Nephron (organoid): ENCODE data around the gene MEGF6.

Experiments
- H3K27ac Mint-ChIP-seq, 3 experiments: 2 replicates each; pipeline ENCODE4 v1.8.0; 2020; ENCODE audit warnings: mixed read lengths in 3 of 3, mild to moderate bottlenecking in 2 of 3, moderate library complexity in 1 of 3
- H3K27me3 Mint-ChIP-seq: 2 replicates; pipeline ENCODE4 v1.8.0; 2021; ENCODE audit warnings: low read depth, mild to moderate bottlenecking, moderate library complexity, mixed read lengths
- H3K36me3 Mint-ChIP-seq: 2 replicates; pipeline ENCODE4 v1.8.0; 2020; ENCODE audit warnings: low read depth, mixed read lengths
- H3K4me1 Mint-ChIP-seq: 2 replicates; pipeline ENCODE4 v1.8.0; 2020; ENCODE audit warnings: mixed read lengths
- H3K4me3 Mint-ChIP-seq, 3 experiments: 2 replicates each; pipeline ENCODE4 v1.8.0; 2020; ENCODE audit warnings: mild to moderate bottlenecking in 3 of 3, mixed read lengths in 3 of 3, moderate library complexity in 2 of 3
- H3K9me3 Mint-ChIP-seq: 2 replicates; pipeline ENCODE4 v1.8.0; 2020; ENCODE audit warnings: mixed read lengths
- TF ChIP-seq, protein P1 (sequence below), 3 experiments: fragments of 200-600 bp; sonication (generic); IDR thresholded peaks; one replicate each; pipeline ENCODE4 v1.5.0; 2021; ENCODE audit warnings: antibody characterized with exemption in 3 of 3; ENCODE audit not compliant: unreplicated experiment in 3 of 3

MEGF6 gene

DNA sequence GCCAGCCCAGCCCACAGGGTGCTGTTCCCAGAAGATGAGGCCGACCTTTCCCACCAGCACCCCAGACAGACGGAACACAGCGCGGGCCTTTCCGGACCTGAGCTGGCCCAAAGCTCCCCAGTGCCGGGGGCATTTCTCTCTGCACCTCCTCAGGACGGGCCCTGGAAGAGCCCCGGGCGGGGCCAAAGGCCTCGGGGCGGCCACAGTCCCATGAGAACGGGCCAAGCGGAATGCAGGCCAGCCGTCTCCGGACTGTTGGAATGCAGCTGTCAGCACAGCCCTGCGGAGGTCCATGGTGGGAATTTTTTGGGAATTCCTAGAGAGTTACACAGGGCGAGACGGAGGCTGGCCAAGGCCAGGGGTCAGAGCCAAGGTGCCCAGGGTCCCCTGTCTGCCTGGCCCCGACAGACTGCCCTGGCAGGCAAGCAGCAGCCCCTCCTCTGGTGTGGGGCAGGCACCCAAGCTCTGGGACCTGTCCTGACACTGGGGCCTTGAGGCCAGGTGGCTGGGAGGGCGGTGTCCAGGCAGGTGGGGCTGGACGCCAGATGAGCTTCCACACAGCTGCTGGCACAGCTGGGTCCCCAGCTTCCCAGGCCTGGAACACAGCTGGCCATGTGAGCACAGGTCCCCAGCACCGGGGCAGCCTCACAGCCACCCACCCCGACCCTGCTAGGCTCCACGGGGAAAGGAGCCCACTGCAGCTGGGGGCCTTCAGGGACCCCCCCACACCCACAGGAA is 63.0 kb downstream of the MEGF6 start:
- no peak overlapping the region for H3K4me3 Mint-ChIP-seq
- peaks cover 8% of the 10 kb centered on the region for H3K27me3 Mint-ChIP-seq
- TF ChIP-seq, protein P1, sequence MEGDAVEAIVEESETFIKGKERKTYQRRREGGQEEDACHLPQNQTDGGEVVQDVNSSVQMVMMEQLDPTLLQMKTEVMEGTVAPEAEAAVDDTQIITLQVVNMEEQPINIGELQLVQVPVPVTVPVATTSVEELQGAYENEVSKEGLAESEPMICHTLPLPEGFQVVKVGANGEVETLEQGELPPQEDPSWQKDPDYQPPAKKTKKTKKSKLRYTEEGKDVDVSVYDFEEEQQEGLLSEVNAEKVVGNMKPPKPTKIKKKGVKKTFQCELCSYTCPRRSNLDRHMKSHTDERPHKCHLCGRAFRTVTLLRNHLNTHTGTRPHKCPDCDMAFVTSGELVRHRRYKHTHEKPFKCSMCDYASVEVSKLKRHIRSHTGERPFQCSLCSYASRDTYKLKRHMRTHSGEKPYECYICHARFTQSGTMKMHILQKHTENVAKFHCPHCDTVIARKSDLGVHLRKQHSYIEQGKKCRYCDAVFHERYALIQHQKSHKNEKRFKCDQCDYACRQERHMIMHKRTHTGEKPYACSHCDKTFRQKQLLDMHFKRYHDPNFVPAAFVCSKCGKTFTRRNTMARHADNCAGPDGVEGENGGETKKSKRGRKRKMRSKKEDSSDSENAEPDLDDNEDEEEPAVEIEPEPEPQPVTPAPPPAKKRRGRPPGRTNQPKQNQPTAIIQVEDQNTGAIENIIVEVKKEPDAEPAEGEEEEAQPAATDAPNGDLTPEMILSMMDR (IDR thresholded peaks at IDR 0.05; ENCODE audit: unreplicated experiment in 3 of 3) = no peak
- no peaks in the 10 kb centered on the region for H3K36me3 Mint-ChIP-seq
- H3K9me3 Mint-ChIP-seq = no peaks in the 10 kb centered on the region
- peak overlapping the region in 1 of 3 experiments; percentile 65 for H3K27ac Mint-ChIP-seq
- peaks cover 18% of the 10 kb centered on the region for H3K4me1 Mint-ChIP-seq

DNA sequence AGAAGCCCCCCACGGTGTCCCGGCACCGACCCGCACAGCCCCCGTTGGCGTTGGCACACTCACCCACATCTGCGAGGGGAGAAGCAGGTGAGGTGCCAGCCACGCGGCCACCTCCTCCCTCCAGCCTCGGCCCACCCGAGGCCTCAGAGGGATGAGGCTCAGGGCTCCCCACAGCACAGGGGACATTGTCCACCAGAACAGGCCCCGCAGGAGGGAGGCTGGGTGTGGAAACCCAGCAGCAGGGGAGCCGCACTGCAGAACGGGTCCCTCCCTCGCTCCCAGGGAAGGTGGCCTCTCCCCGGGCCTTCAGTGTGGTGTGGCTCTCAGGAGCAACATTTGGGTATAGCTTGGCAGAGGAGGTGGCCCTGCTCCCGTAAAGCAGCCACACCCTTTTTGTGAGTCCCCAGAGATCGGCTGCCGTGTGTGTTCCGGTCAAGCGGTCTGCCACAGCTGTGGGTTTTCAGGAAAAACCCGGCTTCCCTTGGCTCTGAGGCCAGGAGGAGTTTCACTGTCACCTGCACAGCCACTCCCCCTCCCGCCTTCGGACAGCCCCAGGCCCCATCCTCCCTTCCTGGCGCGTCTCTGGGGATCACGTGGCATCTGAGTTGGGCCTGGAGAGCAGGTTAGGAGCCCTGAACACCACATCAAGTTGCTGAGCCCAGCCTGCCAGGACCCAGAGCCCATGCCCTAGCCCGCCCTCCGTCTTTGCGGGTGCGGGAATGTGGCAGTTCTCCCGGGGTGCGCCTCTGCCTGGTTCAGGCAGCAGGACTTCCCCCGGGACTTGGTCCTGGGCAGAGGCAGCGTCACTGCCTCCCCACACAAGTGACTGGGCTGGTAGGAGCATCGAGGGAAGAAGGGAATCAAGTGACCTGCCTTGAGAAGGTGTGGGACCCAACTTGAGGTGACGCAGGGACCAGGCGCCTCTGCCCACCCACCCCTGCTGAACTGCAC is 64.0 kb downstream of the MEGF6 start:
- Mint-ChIP-seq H3K27me3 (peaks cover 8% of the 10 kb centered on the region), H3K9me3 (no peaks in the 10 kb centered on the region), H3K27ac (peak overlapping the region in 1 of 3 experiments; percentile 65), H3K36me3 (no peaks in the 10 kb centered on the region), H3K4me3 (no peak overlapping the region), H3K4me1 (peaks cover 16% of the 10 kb centered on the region)
- TF ChIP-seq, protein P1 (IDR thresholded peaks at IDR 0.05; ENCODE audit: unreplicated experiment in 3 of 3) = no peak

DNA sequence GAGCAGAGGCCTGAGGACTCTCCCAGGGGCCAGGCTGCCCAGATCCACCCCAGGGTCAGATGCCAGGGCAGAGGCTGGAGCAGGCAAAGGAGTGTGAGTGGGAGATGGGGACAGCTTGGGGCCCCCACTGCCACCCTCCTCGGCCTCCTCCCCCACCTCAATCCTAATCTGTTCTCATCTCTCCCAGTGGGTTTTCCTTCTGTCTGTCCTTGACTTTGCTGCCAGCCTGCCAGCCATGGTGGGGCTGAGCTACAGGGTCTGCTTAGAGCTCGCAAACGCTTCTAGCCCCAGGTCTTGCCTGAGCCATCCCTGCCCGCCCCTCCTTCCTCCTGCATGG is 65.3 kb downstream of the MEGF6 start:
- Mint-ChIP-seq H3K4me3 (no peak overlapping the region), H3K9me3 (no peaks in the 10 kb centered on the region), H3K27ac (peak overlapping the region; percentile 59 to 76 (median 76)), H3K36me3 (no peaks in the 10 kb centered on the region), H3K27me3 (peaks cover 8% of the 10 kb centered on the region), H3K4me1 (peaks cover 16% of the 10 kb centered on the region)
- TF ChIP-seq, protein P1 (IDR thresholded peaks at IDR 0.05; ENCODE audit: unreplicated experiment in 3 of 3) = no peak

DNA sequence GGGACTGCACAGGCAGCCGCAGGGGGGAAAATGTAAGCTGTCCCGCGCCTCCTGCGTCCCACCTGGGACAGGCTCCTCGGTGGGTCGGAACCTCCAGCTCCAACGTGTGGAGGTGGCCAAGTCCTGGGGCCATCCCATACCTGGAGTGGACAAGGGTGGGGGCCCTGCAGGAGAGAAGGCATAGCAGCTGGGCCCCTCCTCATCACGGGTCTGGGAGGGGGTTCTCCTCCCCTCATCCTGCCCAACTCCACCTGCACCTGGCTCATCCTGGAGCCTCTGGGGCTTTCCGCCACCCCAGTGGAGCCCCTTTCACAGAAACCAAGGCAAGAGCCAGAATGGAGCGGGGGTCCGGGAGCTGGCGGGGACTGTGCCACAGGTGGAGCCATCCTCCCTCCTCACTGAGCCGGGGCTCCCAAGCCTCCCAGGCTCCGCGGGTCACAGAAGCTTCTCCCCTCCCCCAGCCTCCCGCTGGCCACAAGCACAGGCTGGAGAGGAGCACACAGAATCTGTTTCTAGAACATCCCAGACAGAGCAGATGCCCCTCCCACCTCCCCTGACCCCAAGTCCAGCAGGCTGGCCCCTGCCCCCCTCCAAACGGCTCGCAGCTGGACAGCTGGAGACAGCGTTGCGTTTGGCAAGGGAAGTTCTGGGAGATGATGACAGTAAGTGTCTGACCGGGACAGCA is 65.8 kb downstream of the MEGF6 start:
- Mint-ChIP-seq H3K4me1 (peaks cover 18% of the 10 kb centered on the region), H3K27ac (peak overlapping the region; percentile 59 to 76 (median 76)), H3K9me3 (no peaks in the 10 kb centered on the region), H3K4me3 (no peak overlapping the region), H3K27me3 (peaks cover 8% of the 10 kb centered on the region), H3K36me3 (no peaks in the 10 kb centered on the region)
- TF ChIP-seq, protein P1 (IDR thresholded peaks at IDR 0.05; ENCODE audit: unreplicated experiment in 3 of 3) = no peak

DNA sequence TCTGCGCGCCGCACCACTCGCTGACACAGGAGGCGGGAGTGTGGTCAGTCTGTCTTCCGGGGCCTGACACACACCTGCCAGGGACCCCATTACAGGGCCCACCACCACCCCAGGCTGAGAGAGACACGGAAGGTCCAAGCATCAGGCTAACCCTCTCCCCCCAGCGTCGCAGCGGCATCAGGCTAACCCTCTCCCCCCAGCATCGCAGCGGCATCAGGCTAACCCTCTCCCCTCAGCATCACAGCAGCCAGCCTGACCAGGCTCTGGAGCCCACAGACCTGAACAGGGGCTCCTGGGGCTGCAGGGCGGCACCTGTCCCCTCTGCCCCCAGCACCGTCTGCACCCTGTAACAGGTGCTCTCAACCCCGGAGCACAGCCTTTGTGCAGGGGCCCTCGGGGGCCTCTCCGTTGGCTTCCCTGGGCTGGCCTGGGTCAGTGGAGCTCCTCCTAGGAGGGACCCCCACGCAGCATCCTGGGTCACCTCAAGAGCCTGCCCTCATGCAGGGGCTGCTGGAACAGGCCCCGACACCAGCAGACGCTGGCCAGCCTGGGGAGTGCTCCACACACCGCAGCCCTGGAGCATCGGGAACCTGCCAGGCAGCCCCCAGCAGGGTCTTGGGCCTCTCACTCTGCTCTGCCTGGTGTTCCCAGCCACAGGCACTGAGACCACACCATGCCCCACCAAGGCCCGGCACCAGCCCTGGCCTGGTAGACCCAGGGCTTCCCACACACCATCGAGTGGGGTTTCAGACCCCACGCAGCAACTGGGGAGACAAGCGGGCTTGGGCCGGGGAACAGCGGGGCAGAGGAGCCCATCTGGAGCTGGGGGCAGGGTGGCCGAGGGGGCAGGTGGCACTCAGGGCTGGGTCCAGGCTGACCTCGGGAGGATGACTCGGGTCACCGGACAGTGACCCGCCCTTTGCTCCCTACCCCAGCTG is 67.0 kb downstream of the MEGF6 start:
- TF ChIP-seq, protein P1 (IDR thresholded peaks at IDR 0.05; ENCODE audit: unreplicated experiment in 3 of 3) = no peak
- Mint-ChIP-seq H3K4me1 (peaks cover 26% of the 10 kb centered on the region), H3K4me3 (no peak overlapping the region), H3K36me3 (no peaks in the 10 kb centered on the region), H3K27me3 (peaks cover 8% of the 10 kb centered on the region), H3K27ac (no peak overlapping the region), H3K9me3 (no peaks in the 10 kb centered on the region)
